CD14-positive monocyte (primary cell): ENCODE results near the gene RPUSD4. TPM values are rescaled to one million over a fixed set of nuclear protein-coding genes. Genes with fewer than 3 reads are reported as not detected.

Experiments used
- DNase-seq, 3 donors: peaks; one replicate each; pipeline ENCODE4 v3.0.0-alpha.2; 2011 to 2022
- H2AFZ ChIP-seq: 2 replicates; pipeline ENCODE4 v1.6.0; 2012; ENCODE audit warnings: mild to moderate bottlenecking, low read depth, low read length, inconsistent platforms; ENCODE audit not compliant: insufficient read depth, poor library complexity, severe bottlenecking
- H3K27ac ChIP-seq, 2 donors: 1 replicate in 1 of 2; 2 replicates in 1 of 2; pipeline ENCODE4 v1.5.1; 2012 to 2013; ENCODE audit warnings: low read length in 2 of 2, control low read depth in 1 of 2, inconsistent platforms in 1 of 2, low read depth in 1 of 2, mild to moderate bottlenecking in 1 of 2
- H3K27me3 ChIP-seq, 2 donors: one replicate each; pipeline versions ENCODE4 v1.6.0 to v1.6.1; 2011 to 2013; ENCODE audit warnings: low read length in 2 of 2; ENCODE audit not compliant: control insufficient read depth in 2 of 2, insufficient read depth in 2 of 2
- H3K36me3 ChIP-seq, 2 donors: replicated peaks in 1 of 2; 1 replicate in 1 of 2; 2 replicates in 1 of 2; pipeline versions ENCODE4 v1.5.1 to v1.6.1; 2012 to 2013; ENCODE audit warnings: low read length in 2 of 2, control low read depth in 1 of 2, inconsistent platforms in 1 of 2, mild to moderate bottlenecking in 1 of 2; ENCODE audit not compliant: insufficient read depth in 2 of 2, control insufficient read depth in 1 of 2
- H3K4me1 ChIP-seq, 2 donors: 1 replicate in 1 of 2; 2 replicates in 1 of 2; pipeline versions ENCODE4 v1.5.1 to v1.6.1; 2012 to 2013; ENCODE audit warnings: low read length in 2 of 2, control low read depth in 1 of 2, inconsistent platforms in 1 of 2, mild to moderate bottlenecking in 1 of 2, moderate library complexity in 1 of 2; ENCODE audit not compliant: insufficient read depth in 2 of 2, control insufficient read depth in 1 of 2
- H3K4me2 ChIP-seq: replicated peaks from 2 replicates; pipeline ENCODE3; 2012; ENCODE audit warnings: low read length, moderate library complexity, mild to moderate bottlenecking; ENCODE audit not compliant: poor library complexity, severe bottlenecking; ENCODE audit errors: extremely low read depth
- H3K4me3 ChIP-seq, 3 experiments: fragments of 200-600 bp in 1 of 3; sonication (generic) in 1 of 3; replicated peaks in 1 of 3; 1 replicate in 2 of 3; 2 replicates in 1 of 3; pipeline ENCODE4 v1.5.1; 2011 to 2013; ENCODE audit warnings: low read length in 3 of 3, mild to moderate bottlenecking in 3 of 3, control low read depth in 2 of 3, low read depth in 2 of 3, inconsistent platforms in 1 of 3, moderate library complexity in 1 of 3
- H3K79me2 ChIP-seq: 2 replicates; pipeline ENCODE4 v1.6.0; 2012; ENCODE audit warnings: mild to moderate bottlenecking, control low read depth, inconsistent platforms, low read length, moderate library complexity; ENCODE audit not compliant: insufficient read depth
- H3K9ac ChIP-seq: 2 replicates; pipeline ENCODE4 v1.6.0; 2017; ENCODE audit warnings: low read length, mild to moderate bottlenecking; ENCODE audit not compliant: insufficient read depth, poor library complexity, severe bottlenecking
- H3K9me3 ChIP-seq, 2 donors: replicated peaks in 1 of 2; 1 replicate in 1 of 2; 2 replicates in 1 of 2; pipeline versions ENCODE4 v1.5.1 to v1.6.1; 2012 to 2013; ENCODE audit warnings: low read length in 2 of 2, control low read depth in 1 of 2; ENCODE audit not compliant: control insufficient read depth in 1 of 2, insufficient read depth in 1 of 2
- H4K20me1 ChIP-seq: 2 replicates; pipeline ENCODE4 v1.6.0; 2012; ENCODE audit warnings: mild to moderate bottlenecking, low read length, control low read depth, moderate library complexity; ENCODE audit not compliant: insufficient read depth
- H3K27ac Mint-ChIP-seq, 7 donors: one replicate each; pipeline ENCODE4 v1.8.0; 2020; ENCODE audit warnings: mild to moderate bottlenecking in 7 of 7, mixed read lengths in 7 of 7, moderate library complexity in 6 of 7, inconsistent platforms in 2 of 7
- H3K27me3 Mint-ChIP-seq, 3 donors: one replicate each; pipeline ENCODE4 v1.8.0; 2021 to 2022; ENCODE audit warnings: low read depth in 3 of 3, mild to moderate bottlenecking in 3 of 3, mixed read lengths in 3 of 3, moderate library complexity in 3 of 3, inconsistent platforms in 1 of 3
- H3K36me3 Mint-ChIP-seq, 2 donors: one replicate each; pipeline ENCODE4 v1.8.0; 2020; ENCODE audit warnings: mixed read lengths in 2 of 2, inconsistent platforms in 1 of 2, mild to moderate bottlenecking in 1 of 2
- H3K4me1 Mint-ChIP-seq: one replicate; pipeline ENCODE4 v1.8.0; 2020; ENCODE audit warnings: mild to moderate bottlenecking, mixed read lengths
- H3K4me3 Mint-ChIP-seq, 2 donors: one replicate each; pipeline ENCODE4 v1.8.0; 2020; ENCODE audit warnings: mild to moderate bottlenecking in 2 of 2, mixed read lengths in 2 of 2, moderate library complexity in 1 of 2
- H3K9me3 Mint-ChIP-seq, 7 donors: one replicate each; pipeline ENCODE4 v1.8.0; 2020 to 2022; ENCODE audit warnings: mixed read lengths in 7 of 7, mild to moderate bottlenecking in 6 of 7, moderate library complexity in 6 of 7, inconsistent platforms in 2 of 7
- CTCF ChIP-seq: fragments of 200-600 bp; IDR thresholded peaks from one replicate; pipeline ENCODE4 v1.8.0; 2022; ENCODE audit warnings: antibody characterized with exemption, mild to moderate bottlenecking
- WGBS: methylation state at CpG from one replicate; pipeline ENCODE4 v1.1.5; 2013; ENCODE audit warnings: missing lambda C conversion rate; ENCODE audit not compliant: insufficient coverage; 5-methylcytosine and 5-hydroxymethylcytosine counted together
- intact Hi-C, 2 donors: fragments of 100-400 bp; cut with micrococcal nuclease; formaldehyde crosslinking; loops; one replicate each; pipeline versions ENCODE4 v1.15.0 to v1.15.1; 2023
- polyA plus RNA-seq, 3 donors: library from polyadenylated mRNA; depleted of rRNA in 1 of 3; unstranded in 2 of 3; stranded (reverse) in 1 of 3; fragments of 300-500 nt in 2 of 3; fragments of >200 nt in 1 of 3; fragmentation: Illumina TruSeq in 2 of 3; gene quantifications; 1 replicate in 2 of 3; 2 replicates in 1 of 3; pipeline ENCODE4 v1.2.3, GENCODE V29; 2012 to 2021

RPUSD4 gene
- polyA plus RNA-seq, 3 donors = 9.0 to 15.5 (median 10.3) TPM

- Histone ChIP-seq H3K9me3 (peaks cover 14 to 15% of the 10 kb centered on the region in 2 donors), H3K9ac (no peak overlapping the region), H3K27me3 (no peaks in the 10 kb centered on the region), H3K36me3 (peaks cover 9 to 16% of the 10 kb centered on the region in 2 donors), H3K4me2 (no peak overlapping the region), H3K4me3 (no peak overlapping the region), H4K20me1 (peaks cover 42% of the 10 kb centered on the region), H3K4me1 (no peaks in the 10 kb centered on the region), H2AFZ (no peak overlapping the region), H3K27ac (peak overlapping the region in 1 of 2 donors; percentile 46), H3K79me2 (peaks cover 64% of the 10 kb centered on the region)
- WGBS = no CpG with 5 or more reads among the region's 2 CpGs
- H3K9me3 Mint-ChIP-seq = peaks cover 8 to 25% (median 15%) of the 10 kb centered on the region in 7 donors
- peaks cover 7% of the 10 kb centered on the region for H3K4me1 Mint-ChIP-seq
- peaks cover 17 to 27% of the 10 kb centered on the region in 2 donors for H3K36me3 Mint-ChIP-seq
- intact Hi-C loops = no loop called here
- DNase-seq = no peak
- TF ChIP-seq CTCF = no peak
- peaks cover 0 to 2% (median 1%) of the 10 kb centered on the region in 3 donors for H3K27me3 Mint-ChIP-seq
- peak overlapping the region in 4 of 7 donors; percentile 30 to 89 (median 65) for H3K27ac Mint-ChIP-seq
- no peak overlapping the region for H3K4me3 Mint-ChIP-seq
Measured at GRCh38 chr11:126225295-126225665, 13.8 kb upstream of the RPUSD4 start.

- Mint-ChIP-seq H3K36me3 (peaks cover 15 to 26% of the 10 kb centered on the region in 2 donors), H3K27ac (peak overlapping the region in 5 of 7 donors; percentile 13 to 89 (median 30)), H3K9me3 (peaks cover 8 to 25% (median 15%) of the 10 kb centered on the region in 7 donors), H3K4me3 (no peak overlapping the region), H3K4me1 (peaks cover 12% of the 10 kb centered on the region), H3K27me3 (peaks cover 0 to 2% (median 1%) of the 10 kb centered on the region in 3 donors)
- no peak for DNase-seq
- Histone ChIP-seq H2AFZ (no peak overlapping the region), H3K4me2 (no peak overlapping the region), H3K4me1 (peaks cover 0 to 4% of the 10 kb centered on the region in 2 donors), H3K27me3 (no peaks in the 10 kb centered on the region), H3K9ac (no peak overlapping the region), H3K79me2 (peaks cover 69% of the 10 kb centered on the region), H3K36me3 (peaks cover 4 to 11% of the 10 kb centered on the region in 2 donors), H4K20me1 (peaks cover 47% of the 10 kb centered on the region), H3K4me3 (no peak overlapping the region), H3K27ac (no peak overlapping the region), H3K9me3 (peaks cover 14 to 15% of the 10 kb centered on the region in 2 donors)
- intact Hi-C loops = loop anchor here in 1 of 2 donors (5.0 kb wide), 1 partner anchor 38 kb away; no protein-coding TSS in a partner anchor
- TF ChIP-seq CTCF = no peak
- 100% methylated on average over 1 of the region's 6 CpGs for WGBS
Measured at GRCh38 chr11:126224647-126225294, 13.3 kb upstream of the RPUSD4 start.
